ENCODE data around the gene RAB14.

RAB14 gene

GRCh38 chr9:121199921-121200320 is 1.7 kb downstream of the RAB14 start:
- no peaks in the 10 kb centered on the region for H3K27me3 ChIP-seq (ENCODE audit: control insufficient read depth, insufficient read depth, low read length)
- no peaks in the 10 kb centered on the region for H3K36me3 ChIP-seq (ENCODE audit: insufficient read depth, low read length)
- peak overlapping the region; percentile 75 for H3K4me3 ChIP-seq (ENCODE audit: low read length)
- no peaks in the 10 kb centered on the region for H3K9me3 ChIP-seq (replicated peaks; ENCODE audit: low read length)
- peaks cover 53% of the 10 kb centered on the region for H3K4me1 ChIP-seq (ENCODE audit: control insufficient read depth, insufficient read depth, low read length)
- H3K4me2 ChIP-seq (ENCODE audit: low read length) = peak overlapping the region; percentile 93
- H3K9ac ChIP-seq (ENCODE audit: low read depth, low read length) = peak overlapping the region; percentile 92

GRCh38 chr9:121198512-121199042 is 3.1 kb downstream of the RAB14 start:
- peaks cover 55% of the 10 kb centered on the region for H3K4me1 ChIP-seq (ENCODE audit: control insufficient read depth, insufficient read depth, low read length)
- peak overlapping the region; percentile 92 for H3K9ac ChIP-seq (ENCODE audit: low read depth, low read length)
- H3K4me2 ChIP-seq (ENCODE audit: low read length) = peak overlapping the region; percentile 93
- peak overlapping the region; percentile 22 for H3K4me3 ChIP-seq (ENCODE audit: low read length)
- H3K36me3 ChIP-seq (ENCODE audit: insufficient read depth, low read length) = no peaks in the 10 kb centered on the region
- H3K9me3 ChIP-seq (replicated peaks; ENCODE audit: low read length) = no peaks in the 10 kb centered on the region
- no peaks in the 10 kb centered on the region for H3K27me3 ChIP-seq (ENCODE audit: control insufficient read depth, insufficient read depth, low read length)

- Histone ChIP-seq H3K27me3 (ENCODE audit: control insufficient read depth, insufficient read depth, low read length) (no peaks in the 10 kb centered on the region), H3K9me3 (replicated peaks; ENCODE audit: low read length) (no peaks in the 10 kb centered on the region), H3K36me3 (ENCODE audit: insufficient read depth, low read length) (no peaks in the 10 kb centered on the region), H3K4me1 (ENCODE audit: control insufficient read depth, insufficient read depth, low read length) (peaks cover 64% of the 10 kb centered on the region), H3K4me3 (ENCODE audit: low read length) (no peak overlapping the region), H3K9ac (ENCODE audit: low read depth, low read length) (no peak overlapping the region), H3K4me2 (ENCODE audit: low read length) (peak overlapping the region; percentile 93)
Measured at GRCh38 chr9:121197132-121197531, 4.5 kb downstream of the RAB14 start.

- no peak overlapping the region for H3K4me3 ChIP-seq (ENCODE audit: low read length)
Measured at GRCh38 chr9:121196389-121196788, 5.3 kb downstream of the RAB14 start.

GRCh38 chr9:121194730-121195129 is 6.9 kb downstream of the RAB14 start:
- no peaks in the 10 kb centered on the region for H3K27me3 ChIP-seq (ENCODE audit: control insufficient read depth, insufficient read depth, low read length)
- peaks cover 68% of the 10 kb centered on the region for H3K4me1 ChIP-seq (ENCODE audit: control insufficient read depth, insufficient read depth, low read length)
- no peaks in the 10 kb centered on the region for H3K9me3 ChIP-seq (replicated peaks; ENCODE audit: low read length)
- no peak overlapping the region for H3K4me2 ChIP-seq (ENCODE audit: low read length)
- no peak overlapping the region for H3K4me3 ChIP-seq (ENCODE audit: low read length)
- H3K9ac ChIP-seq (ENCODE audit: low read depth, low read length) = no peak overlapping the region
- no peaks in the 10 kb centered on the region for H3K36me3 ChIP-seq (ENCODE audit: insufficient read depth, low read length)

More at GRCh38 chr9:121196389-121196788, 5.3 kb downstream of the RAB14 start:
- Histone ChIP-seq H3K4me1 (ENCODE audit: control insufficient read depth, insufficient read depth, low read length) (peaks cover 63% of the 10 kb centered on the region), H3K27me3 (ENCODE audit: control insufficient read depth, insufficient read depth, low read length) (no peaks in the 10 kb centered on the region), H3K9ac (ENCODE audit: low read depth, low read length) (no peak overlapping the region), H3K9me3 (replicated peaks; ENCODE audit: low read length) (no peaks in the 10 kb centered on the region), H3K4me2 (ENCODE audit: low read length) (peak overlapping the region; percentile 10), H3K36me3 (ENCODE audit: insufficient read depth, low read length) (no peaks in the 10 kb centered on the region)

GRCh38 chr9:121192959-121193640 is 8.6 kb downstream of the RAB14 start:
- no peak overlapping the region for H3K4me2 ChIP-seq (ENCODE audit: low read length)
- no peak overlapping the region for H3K9ac ChIP-seq (ENCODE audit: low read depth, low read length)
- H3K4me1 ChIP-seq (ENCODE audit: control insufficient read depth, insufficient read depth, low read length) = peaks cover 52% of the 10 kb centered on the region
- H3K27me3 ChIP-seq (ENCODE audit: control insufficient read depth, insufficient read depth, low read length) = no peaks in the 10 kb centered on the region
- no peaks in the 10 kb centered on the region for H3K9me3 ChIP-seq (replicated peaks; ENCODE audit: low read length)
- H3K4me3 ChIP-seq (ENCODE audit: low read length) = no peak overlapping the region
- peaks cover 7% of the 10 kb centered on the region for H3K36me3 ChIP-seq (ENCODE audit: insufficient read depth, low read length)

- Histone ChIP-seq H3K4me3 (ENCODE audit: low read length) (no peak overlapping the region), H3K9ac (ENCODE audit: low read depth, low read length) (no peak overlapping the region), H3K27me3 (ENCODE audit: control insufficient read depth, insufficient read depth, low read length) (no peaks in the 10 kb centered on the region), H3K4me1 (ENCODE audit: control insufficient read depth, insufficient read depth, low read length) (peaks cover 54% of the 10 kb centered on the region), H3K4me2 (ENCODE audit: low read length) (peak overlapping the region; percentile 23), H3K36me3 (ENCODE audit: insufficient read depth, low read length) (peaks cover 7% of the 10 kb centered on the region), H3K9me3 (replicated peaks; ENCODE audit: low read length) (no peaks in the 10 kb centered on the region)
Measured at GRCh38 chr9:121192518-121192917, 9.2 kb downstream of the RAB14 start.

GRCh38 chr9:121191235-121191634 is 10.4 kb downstream of the RAB14 start:
- H3K27me3 ChIP-seq (ENCODE audit: control insufficient read depth, insufficient read depth, low read length) = no peaks in the 10 kb centered on the region
- H3K9me3 ChIP-seq (replicated peaks; ENCODE audit: low read length) = no peaks in the 10 kb centered on the region
- H3K4me3 ChIP-seq (ENCODE audit: low read length) = no peak overlapping the region
- H3K36me3 ChIP-seq (ENCODE audit: insufficient read depth, low read length) = peaks cover 11% of the 10 kb centered on the region
- no peak overlapping the region for H3K4me2 ChIP-seq (ENCODE audit: low read length)
- no peak overlapping the region for H3K9ac ChIP-seq (ENCODE audit: low read depth, low read length)
- peaks cover 49% of the 10 kb centered on the region for H3K4me1 ChIP-seq (ENCODE audit: control insufficient read depth, insufficient read depth, low read length)

- no peak overlapping the region for H3K4me2 ChIP-seq (ENCODE audit: low read length)
- no peaks in the 10 kb centered on the region for H3K27me3 ChIP-seq (ENCODE audit: control insufficient read depth, insufficient read depth, low read length)
- peaks cover 16% of the 10 kb centered on the region for H3K36me3 ChIP-seq (ENCODE audit: insufficient read depth, low read length)
- no peak overlapping the region for H3K9ac ChIP-seq (ENCODE audit: low read depth, low read length)
- no peak overlapping the region for H3K4me3 ChIP-seq (ENCODE audit: low read length)
- no peaks in the 10 kb centered on the region for H3K9me3 ChIP-seq (replicated peaks; ENCODE audit: low read length)
- peaks cover 35% of the 10 kb centered on the region for H3K4me1 ChIP-seq (ENCODE audit: control insufficient read depth, insufficient read depth, low read length)
Measured at GRCh38 chr9:121189660-121190059, 12.0 kb downstream of the RAB14 start.

GRCh38 chr9:121189006-121189405 is 12.7 kb downstream of the RAB14 start:
- Histone ChIP-seq H3K4me2 (ENCODE audit: low read length) (no peak overlapping the region), H3K4me3 (ENCODE audit: low read length) (no peak overlapping the region), H3K4me1 (ENCODE audit: control insufficient read depth, insufficient read depth, low read length) (peaks cover 35% of the 10 kb centered on the region), H3K9ac (ENCODE audit: low read depth, low read length) (no peak overlapping the region), H3K9me3 (replicated peaks; ENCODE audit: low read length) (no peaks in the 10 kb centered on the region), H3K36me3 (ENCODE audit: insufficient read depth, low read length) (peaks cover 22% of the 10 kb centered on the region), H3K27me3 (ENCODE audit: control insufficient read depth, insufficient read depth, low read length) (no peaks in the 10 kb centered on the region)

- H3K36me3 ChIP-seq (ENCODE audit: insufficient read depth, low read length) = peaks cover 32% of the 10 kb centered on the region
- peaks cover 33% of the 10 kb centered on the region for H3K4me1 ChIP-seq (ENCODE audit: control insufficient read depth, insufficient read depth, low read length)
- H3K4me3 ChIP-seq (ENCODE audit: low read length) = no peak overlapping the region
- no peaks in the 10 kb centered on the region for H3K9me3 ChIP-seq (replicated peaks; ENCODE audit: low read length)
- no peak overlapping the region for H3K4me2 ChIP-seq (ENCODE audit: low read length)
- H3K27me3 ChIP-seq (ENCODE audit: control insufficient read depth, insufficient read depth, low read length) = no peaks in the 10 kb centered on the region
- no peak overlapping the region for H3K9ac ChIP-seq (ENCODE audit: low read depth, low read length)
Measured at GRCh38 chr9:121187636-121188305, 13.9 kb downstream of the RAB14 start.
